GM23338 (cell line): ENCODE measurements around the gene MAST4. TPM values are rescaled to one million over a fixed set of nuclear protein-coding genes. Genes with fewer than 3 reads are reported as not detected.

Experiments
- ATAC-seq: fragments of 200-7000 bp; cut with Tn5 transposase; 3 replicates; pipeline ENCODE4 v1.9.1; 2020
- DNase-seq: peaks from one replicate; pipeline ENCODE4 v3.0.0-alpha.2; 2015; ENCODE audit warnings: low spot score
- H2AFZ ChIP-seq: fragments of 200-600 bp; sonication (generic); 2 replicates; pipeline ENCODE4 v1.8.0; 2016; ENCODE audit warnings: antibody characterized with exemption, mild to moderate bottlenecking, moderate library complexity
- H3F3A ChIP-seq: fragments of 200-600 bp; sonication (generic); replicated peaks from 2 replicates; pipeline ENCODE4 v1.8.0; 2017; ENCODE audit warnings: antibody characterized with exemption, mixed run types, low read depth
- H3K27ac ChIP-seq: fragments of 200-600 bp; sonication (generic); 2 replicates; pipeline ENCODE4 v1.6.1; 2016; ENCODE audit warnings: low read depth
- H3K27me3 ChIP-seq: fragments of 200-600 bp; sonication (generic); 2 replicates; pipeline ENCODE4 v1.8.0; 2016; ENCODE audit warnings: mild to moderate bottlenecking, mixed run types, moderate library complexity; ENCODE audit not compliant: insufficient read depth
- H3K36me3 ChIP-seq: fragments of 200-600 bp; sonication (generic); 2 replicates; pipeline ENCODE4 v1.8.0; 2016; ENCODE audit warnings: mild to moderate bottlenecking; ENCODE audit not compliant: insufficient read depth
- H3K4me1 ChIP-seq: fragments of 200-600 bp; sonication (generic); 2 replicates; pipeline ENCODE4 v1.8.0; 2016; ENCODE audit warnings: mild to moderate bottlenecking, moderate library complexity; ENCODE audit not compliant: insufficient read depth
- H3K4me2 ChIP-seq: fragments of 200-600 bp; sonication (generic); 2 replicates; pipeline ENCODE4 v1.7.1; 2017; ENCODE audit warnings: mixed run types
- H3K4me3 ChIP-seq: fragments of 200-600 bp; sonication (generic); 2 replicates; pipeline ENCODE4 v1.6.1; 2016; ENCODE audit warnings: mixed run types
- H3K79me2 ChIP-seq: fragments of 200-600 bp; sonication (generic); replicated peaks from 2 replicates; pipeline ENCODE4 v1.8.0; 2017; ENCODE audit warnings: mild to moderate bottlenecking; ENCODE audit not compliant: insufficient read depth
- H3K9me2 ChIP-seq: fragments of 200-600 bp; sonication (generic); 2 replicates; pipeline ENCODE4 v1.8.0; 2017; ENCODE audit not compliant: insufficient read depth
- H4K20me1 ChIP-seq: fragments of 200-600 bp; sonication (generic); replicated peaks from 2 replicates; pipeline ENCODE4 v1.8.0; 2017; ENCODE audit warnings: mild to moderate bottlenecking; ENCODE audit not compliant: insufficient read depth
- H3K27ac Mint-ChIP-seq: 2 replicates; pipeline ENCODE4 v1.8.0; 2020; ENCODE audit warnings: inconsistent platforms, mild to moderate bottlenecking, moderate library complexity, mixed read lengths
- H3K27me3 Mint-ChIP-seq: 3 replicates; pipeline ENCODE4 v1.8.0; 2022; ENCODE audit warnings: low read depth, mild to moderate bottlenecking, moderate library complexity, mixed read lengths, inconsistent platforms; ENCODE audit not compliant: insufficient read depth, poor library complexity
- H3K36me3 Mint-ChIP-seq: 3 replicates; pipeline ENCODE4 v1.8.0; 2021; ENCODE audit warnings: low read depth, mild to moderate bottlenecking, inconsistent platforms, moderate library complexity, mixed read lengths
- H3K4me1 Mint-ChIP-seq: 3 replicates; pipeline ENCODE4 v1.8.0; 2020; ENCODE audit warnings: mild to moderate bottlenecking, inconsistent platforms, mixed read lengths
- H3K4me3 Mint-ChIP-seq: 3 replicates; pipeline ENCODE4 v1.8.0; 2021; ENCODE audit warnings: moderate library complexity, mild to moderate bottlenecking, inconsistent platforms, mixed read lengths
- H3K9me3 Mint-ChIP-seq: 3 replicates; pipeline ENCODE4 v1.8.0; 2020; ENCODE audit warnings: moderate library complexity, mild to moderate bottlenecking, inconsistent platforms, mixed read lengths
- CREB1 ChIP-seq: fragments of 250-450 bp; sonication (Bioruptor Pico); IDR thresholded peaks from 2 replicates; pipeline ENCODE4 v1.5.0; 2020; ENCODE audit warnings: low read depth, mild to moderate bottlenecking, moderate library complexity
- CTCF ChIP-seq, 2 experiments: fragments of 200-600 bp in 1 of 2; sonication (generic) in 1 of 2; conservative IDR thresholded peaks; 2 replicates each; pipeline versions ENCODE4 v1.5.1 to v1.6.1; 2016 to 2017; ENCODE audit warnings: antibody characterized with exemption in 2 of 2, low read depth in 2 of 2, mild to moderate bottlenecking in 2 of 2, moderate library complexity in 1 of 2
- ETS1 ChIP-seq: IDR thresholded peaks from 2 replicates; pipeline ENCODE4 v1.6.1; 2016; ENCODE audit warnings: antibody characterized with exemption
- EZH2 ChIP-seq: fragments of 200-600 bp; sonication (generic); IDR thresholded peaks from one replicate; pipeline ENCODE4 v1.8.0; 2017; ENCODE audit warnings: antibody characterized with exemption, mild to moderate bottlenecking, low read depth; ENCODE audit not compliant: unreplicated experiment
- EZH2phosphoT487 ChIP-seq: fragments of 200-600 bp; sonication (generic); IDR thresholded peaks from one replicate; pipeline ENCODE4 v1.8.1; 2018; ENCODE audit warnings: antibody characterized with exemption; ENCODE audit not compliant: unreplicated experiment
- JUNB ChIP-seq: IDR thresholded peaks from one replicate; pipeline ENCODE4 v1.6.1; 2016; ENCODE audit warnings: antibody characterized with exemption; ENCODE audit not compliant: unreplicated experiment
- POLR2AphosphoS5 ChIP-seq: IDR thresholded peaks from 2 replicates; pipeline ENCODE4 v1.6.1; 2016; ENCODE audit warnings: antibody characterized with exemption, low read depth
- REST ChIP-seq: IDR thresholded peaks from one replicate; pipeline ENCODE4 v1.6.1; 2018; ENCODE audit warnings: antibody characterized with exemption; ENCODE audit not compliant: unreplicated experiment
- STAT1 ChIP-seq: IDR thresholded peaks from one replicate; pipeline ENCODE4 v1.6.1; 2016; ENCODE audit warnings: antibody characterized with exemption; ENCODE audit not compliant: unreplicated experiment
- ZNF114 ChIP-seq: fragments of 250-450 bp; sonication (Bioruptor Pico); IDR thresholded peaks from 2 replicates; pipeline ENCODE4 v1.5.0; 2020; ENCODE audit warnings: mild to moderate bottlenecking, moderate library complexity
- ZNF331 ChIP-seq: fragments of 250-450 bp; sonication (Bioruptor Pico); IDR thresholded peaks from 2 replicates; pipeline ENCODE4 v1.5.0; 2020; ENCODE audit warnings: low read depth, mild to moderate bottlenecking, moderate library complexity
- polyA plus RNA-seq: library from polyadenylated mRNA; unstranded; fragments of >200 nt; fragmentation: Nextera tagmentation; extraction: Ambion mirVana; gene quantifications from 2 replicates; pipeline ENCODE4 v1.2.1, GENCODE V29; 2016
- total RNA-seq: library from RNA; depleted of rRNA; stranded (reverse); fragments of >200 nt; shearing (Covaris generic); gene quantifications from 2 replicates; pipeline ENCODE4 v1.2.3, GENCODE V29; 2014

The MAST4 gene
- total and polyA plus RNA-seq, 2 experiments from 2014 or later: 3.6 to 8.5 TPM

- TF ChIP-seq REST: no peak
- no peak for TF ChIP-seq ETS1
Measured at GRCh38 chr5:66684663-66685062, 88.5 kb downstream of the MAST4 start (continued).

GRCh38 chr5:66689522-66690220 lies 93.5 kb downstream of the MAST4 start:
- ATAC-seq: no peak
- Histone ChIP-seq H3K36me3 (no peaks in the 10 kb centered on the region), H3K27ac (no peak overlapping the region), H2AFZ (no peak overlapping the region), H3K4me2 (no peak overlapping the region), H3F3A (no peaks in the 10 kb centered on the region), H3K79me2 (no peaks in the 10 kb centered on the region), H3K4me1 (no peaks in the 10 kb centered on the region), H3K27me3 (no peaks in the 10 kb centered on the region), H3K4me3 (no peak overlapping the region), H4K20me1 (0 out of 2 replicates have a peak, but pooled peaks cover 6% of the 10 kb centered on the region), H3K9me2 (no peaks in the 10 kb centered on the region)
- Mint-ChIP-seq H3K9me3 (no peaks in the 10 kb centered on the region), H3K36me3 (no peaks in the 10 kb centered on the region), H3K4me3 (no peak overlapping the region), H3K27ac (no peak overlapping the region), H3K4me1 (no peaks in the 10 kb centered on the region), H3K27me3 (no peaks in the 10 kb centered on the region)
- no peak for DNase-seq
- no peak for TF ChIP-seq ZNF114
- no peak for TF ChIP-seq CTCF (conservative IDR thresholded peaks at IDR 0.05; ENCODE audit: low read depth in 2 of 2)
- no peak for TF ChIP-seq POLR2AphosphoS5
- no peak for TF ChIP-seq STAT1
- no peak for TF ChIP-seq REST
- TF ChIP-seq EZH2: no peak
- TF ChIP-seq ZNF331 (CRISPR knock-in tag): no peak
- no peak for TF ChIP-seq EZH2phosphoT487
- no peak for TF ChIP-seq ETS1
- no peak for TF ChIP-seq CREB1 (CRISPR knock-in tag)
- TF ChIP-seq JUNB: no peak
